Measurements from ENCODE around the gene CYP2C9.
"Not testable (repeated sequence)": the region's sequence is repeated elsewhere in the genome, so short reads cannot be mapped to it uniquely, and the experiment has no call there.

The CYP2C9 gene

DNA sequence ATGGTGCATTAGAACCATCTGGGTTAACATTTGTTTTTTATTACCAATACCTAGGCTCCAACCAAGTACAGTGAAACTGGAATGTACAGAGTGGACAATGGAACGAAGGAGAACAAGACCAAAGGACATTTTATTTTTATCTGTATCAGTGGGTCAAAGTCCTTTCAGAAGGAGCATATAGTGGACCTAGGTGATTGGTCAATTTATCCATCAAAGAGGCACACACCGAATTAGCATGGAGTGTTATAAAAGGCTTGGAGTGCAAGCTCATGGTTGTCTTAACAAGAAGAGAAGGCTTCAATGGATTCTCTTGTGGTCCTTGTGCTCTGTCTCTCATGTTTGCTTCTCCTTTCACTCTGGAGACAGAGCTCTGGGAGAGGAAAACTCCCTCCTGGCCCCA is at the start of gene CYP2C9:
CYP2C9 (plus strand) TSS at position 276 of the 400 bp plus-strand sequence; CDS start at position 301, 25 bp downstream.
- DNase-seq (ENCODE audit: low read depth in 2 of 2) = no peak

DNA sequence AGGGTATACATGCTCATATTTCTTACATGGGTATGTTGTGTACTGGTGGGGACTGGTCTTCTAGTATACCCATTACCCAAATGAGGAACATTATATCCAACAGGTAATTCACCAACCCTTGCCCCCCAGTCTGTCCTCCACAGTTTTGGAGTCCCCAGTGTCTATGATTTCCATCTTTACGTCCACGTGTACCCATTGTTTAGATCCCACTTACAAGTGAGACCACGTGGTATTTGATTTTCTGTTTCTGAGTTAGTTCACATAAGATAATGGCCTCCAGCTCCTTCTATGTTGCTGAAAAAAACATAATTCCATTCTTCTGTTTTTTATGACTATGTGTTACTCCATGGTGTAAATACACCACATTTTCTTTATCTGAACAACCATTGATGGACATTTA is 49.3 kb upstream of the CYP2C9 start:
- no peak for DNase-seq (ENCODE audit: low read depth in 2 of 2)

DNA sequence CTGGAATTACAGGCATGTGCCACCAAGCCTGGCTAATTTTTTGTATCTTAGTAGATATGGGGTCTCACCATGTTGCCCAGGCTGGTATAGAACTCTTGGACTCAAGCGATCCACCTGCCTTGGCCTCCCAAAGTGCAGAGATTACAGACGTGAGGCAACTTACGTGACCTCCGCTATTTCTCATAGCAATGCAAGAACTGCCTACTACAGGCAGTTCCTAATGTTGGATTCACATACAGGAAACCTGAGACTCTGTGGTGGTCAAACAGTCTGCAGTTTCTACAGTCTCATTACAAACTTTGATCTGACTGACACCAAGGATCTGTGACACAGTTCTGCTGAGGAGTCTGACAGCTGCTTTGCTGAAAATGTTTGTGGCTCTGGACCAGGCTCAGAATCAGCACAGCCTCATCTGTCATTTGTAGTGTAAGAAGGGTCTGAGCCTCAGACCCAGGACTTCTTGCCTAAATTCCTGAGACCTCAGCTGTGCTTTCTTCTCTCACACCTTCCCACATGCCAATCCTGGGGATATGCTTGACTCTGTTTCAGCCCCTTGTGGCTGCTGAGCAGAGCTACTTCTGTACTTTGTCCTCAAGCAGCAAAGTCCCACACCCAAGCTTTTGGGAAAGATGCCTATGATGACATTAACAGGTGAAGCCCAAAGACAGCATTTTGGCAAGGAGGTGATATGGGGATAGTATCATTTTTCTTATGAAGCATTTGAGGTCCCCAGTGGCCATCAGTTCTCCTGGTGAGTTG is 48.0 kb upstream of the CYP2C9 start:
- no peak for DNase-seq (ENCODE audit: low read depth in 2 of 2)

DNA sequence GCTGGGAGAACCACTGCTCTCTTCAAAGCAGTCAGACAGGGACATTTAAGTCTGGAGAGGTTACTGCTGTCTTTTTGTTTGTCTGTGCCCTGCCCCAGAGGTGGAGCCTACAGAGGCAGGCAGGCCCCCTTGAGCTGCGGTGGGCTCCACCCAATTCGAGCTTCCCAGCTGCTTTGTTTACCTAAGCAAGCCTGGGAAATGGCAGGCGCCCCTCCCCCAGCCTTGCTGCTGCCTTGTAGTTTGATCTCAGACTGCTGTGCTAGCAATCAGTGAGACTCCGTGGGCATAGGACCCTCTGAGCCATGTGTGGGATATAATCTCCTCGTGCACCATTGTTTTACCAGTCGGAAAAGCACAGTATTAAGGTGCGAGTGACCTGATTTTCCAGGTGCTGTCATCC is 40.0 kb upstream of the CYP2C9 start:
- not testable (repeated sequence) for DNase-seq (ENCODE audit: low read depth in 2 of 2)

DNA sequence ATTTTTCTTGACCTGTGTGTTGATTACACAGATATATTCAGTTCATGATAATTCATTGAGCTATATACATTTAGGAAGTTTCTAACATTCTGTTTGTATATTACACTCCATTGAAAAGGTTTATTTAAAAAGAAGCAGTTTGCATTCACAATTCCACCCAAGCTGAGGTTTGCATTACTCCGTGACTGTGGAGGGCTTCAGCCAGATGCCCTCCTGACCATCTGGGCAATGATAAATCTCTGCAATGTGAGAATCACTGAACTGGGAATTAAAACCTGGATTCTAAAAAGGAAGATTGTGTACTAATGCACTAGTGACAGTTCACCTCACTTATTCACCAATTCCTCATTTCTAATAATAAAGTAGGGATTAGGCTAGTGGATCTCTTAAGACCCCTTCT is 36.4 kb upstream of the CYP2C9 start:
- DNase-seq (ENCODE audit: low read depth in 2 of 2) = no peak

DNA sequence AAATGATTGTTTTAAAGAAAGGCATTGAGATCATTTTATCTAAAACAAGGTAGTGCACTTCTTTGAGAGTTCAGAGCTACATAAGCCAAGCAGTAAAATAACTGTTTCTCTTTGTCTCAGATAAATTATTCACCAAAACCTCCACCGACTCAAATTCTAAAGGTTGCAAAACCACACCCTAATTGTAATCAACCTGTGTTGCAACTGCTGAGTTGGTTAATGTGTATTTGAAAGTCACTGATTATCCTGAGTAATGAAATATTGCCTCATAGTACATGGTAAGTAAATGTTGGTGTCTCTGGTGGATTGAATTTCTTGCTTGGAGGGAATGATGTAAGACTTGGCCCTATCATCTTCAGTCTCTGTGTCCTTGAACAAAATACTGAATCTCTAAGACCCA is 35.9 kb upstream of the CYP2C9 start:
- DNase-seq (ENCODE audit: low read depth in 2 of 2) = no peak

DNA sequence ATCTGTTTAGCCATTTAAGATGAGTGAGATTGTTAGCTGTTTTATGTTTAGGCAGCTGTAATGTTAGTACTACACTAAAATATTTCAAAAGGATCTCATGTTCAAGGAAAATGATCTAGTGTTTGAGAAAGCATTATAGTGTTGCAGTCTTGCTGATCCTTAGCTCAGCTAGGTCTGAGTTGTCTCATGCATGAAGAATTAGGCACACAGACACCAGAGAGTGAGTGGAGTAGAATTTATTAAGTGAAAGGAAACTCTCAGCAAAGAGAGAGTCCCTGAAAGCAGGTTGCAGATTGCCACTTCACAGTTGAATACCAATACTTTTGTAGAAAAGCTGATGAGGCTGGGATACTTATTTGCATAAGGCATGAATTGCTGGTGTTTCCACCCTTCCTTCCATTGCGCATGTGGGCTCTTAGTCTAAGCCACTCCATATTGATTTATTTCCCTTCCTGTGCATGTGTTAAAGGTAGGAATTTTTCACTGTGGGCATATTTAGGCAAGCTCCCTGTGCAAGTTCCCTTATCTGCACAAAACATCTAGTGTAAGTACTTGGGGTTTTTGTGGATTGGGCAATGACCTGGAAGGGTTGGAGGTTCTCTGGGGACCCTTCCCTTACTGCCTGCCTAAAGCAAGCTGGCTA is 33.8 kb upstream of the CYP2C9 start:
- not testable (repeated sequence) for DNase-seq (ENCODE audit: low read depth in 2 of 2)

DNA sequence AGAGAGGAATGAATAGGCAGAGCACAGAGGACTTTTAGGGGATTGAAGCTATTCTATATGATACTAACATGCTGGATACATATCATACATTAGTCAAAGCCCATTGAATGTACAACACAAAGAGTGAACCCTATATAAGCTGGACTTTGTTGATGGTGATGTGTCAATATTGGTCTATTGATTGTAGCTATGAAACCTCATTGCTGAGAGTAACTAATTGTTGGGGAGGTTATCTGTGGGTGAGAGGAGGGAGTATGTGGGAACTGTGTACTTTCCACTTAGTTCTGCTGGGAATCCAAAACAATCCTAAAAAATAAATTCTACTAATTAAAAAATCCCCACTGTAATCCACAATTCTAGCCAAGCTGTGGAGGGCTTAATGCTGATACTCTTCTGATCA is 22.0 kb upstream of the CYP2C9 start:
- no peak for DNase-seq (ENCODE audit: low read depth in 2 of 2)

DNA sequence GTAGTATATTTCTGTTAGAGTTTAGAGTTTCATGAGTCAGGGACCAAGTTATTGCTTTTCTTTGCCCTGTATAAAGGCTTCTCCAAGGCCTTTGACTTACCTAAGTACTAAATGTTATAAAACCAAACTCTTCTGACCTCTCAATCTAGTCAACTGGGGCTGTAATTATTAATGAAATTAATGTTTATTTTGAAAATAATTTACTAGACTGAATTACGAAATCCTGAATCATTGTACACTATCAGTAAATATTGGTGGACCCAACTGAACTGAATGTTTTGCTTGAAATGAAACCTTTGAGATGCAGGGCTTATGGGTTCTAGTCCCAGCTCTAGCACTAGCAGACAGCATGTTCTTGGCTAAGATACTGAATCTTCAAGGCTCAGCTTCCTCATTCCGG is 1.7 kb upstream of the CYP2C9 start:
- no peak for DNase-seq (ENCODE audit: low read depth in 2 of 2)

DNA sequence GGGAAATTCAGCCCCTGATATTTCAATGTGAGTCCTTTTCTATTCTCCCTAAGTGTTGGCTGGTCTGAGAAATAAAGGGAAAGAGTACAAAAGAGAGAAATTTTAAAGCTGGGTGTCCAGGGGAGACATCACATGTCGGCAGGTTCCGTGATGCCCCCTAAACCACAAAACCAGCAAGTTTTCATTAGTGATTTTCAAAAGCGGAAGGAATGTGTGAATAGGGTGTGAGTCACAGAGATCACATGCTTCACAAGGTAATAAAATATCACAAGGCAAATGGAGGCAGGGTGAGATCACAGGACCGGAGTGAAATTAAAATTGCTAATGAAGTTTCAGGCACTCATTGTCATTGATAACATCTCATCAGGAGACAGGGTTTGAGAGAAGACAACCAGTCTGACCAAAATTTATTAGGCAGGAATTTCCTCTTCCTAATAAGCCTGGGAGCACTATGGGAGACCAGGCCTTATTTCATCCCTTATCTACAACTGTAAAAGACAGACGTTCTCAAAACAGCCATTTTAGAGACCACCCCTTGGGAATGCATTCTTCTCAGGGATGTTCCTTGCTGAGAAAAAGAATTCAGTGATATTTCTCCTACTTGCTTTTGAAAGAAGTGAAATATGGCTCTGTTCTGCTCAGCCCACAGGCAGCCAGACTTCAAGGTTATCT is 5.1 kb downstream of the CYP2C9 start:
- not testable (repeated sequence) for DNase-seq (ENCODE audit: low read depth in 2 of 2)

DNA sequence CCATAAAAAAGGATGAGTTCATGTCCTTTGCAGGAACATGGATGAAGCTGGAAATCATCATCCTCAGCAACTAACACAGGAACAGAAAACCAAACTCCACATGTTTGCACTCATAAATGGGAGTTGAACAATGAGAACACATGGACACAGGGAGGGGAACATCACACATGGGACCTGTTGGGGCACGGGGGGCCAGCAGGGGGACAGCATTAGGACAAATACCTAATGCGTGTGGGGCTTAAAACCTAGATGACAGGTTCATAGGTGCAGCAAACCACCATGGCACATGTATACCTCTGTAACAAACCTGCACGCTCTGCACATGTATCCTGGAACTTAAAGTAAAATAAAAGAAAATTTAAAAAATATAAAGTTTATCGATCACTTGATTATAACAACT is 7.7 kb downstream of the CYP2C9 start:
- not testable (repeated sequence) for DNase-seq (ENCODE audit: low read depth in 2 of 2)

DNA sequence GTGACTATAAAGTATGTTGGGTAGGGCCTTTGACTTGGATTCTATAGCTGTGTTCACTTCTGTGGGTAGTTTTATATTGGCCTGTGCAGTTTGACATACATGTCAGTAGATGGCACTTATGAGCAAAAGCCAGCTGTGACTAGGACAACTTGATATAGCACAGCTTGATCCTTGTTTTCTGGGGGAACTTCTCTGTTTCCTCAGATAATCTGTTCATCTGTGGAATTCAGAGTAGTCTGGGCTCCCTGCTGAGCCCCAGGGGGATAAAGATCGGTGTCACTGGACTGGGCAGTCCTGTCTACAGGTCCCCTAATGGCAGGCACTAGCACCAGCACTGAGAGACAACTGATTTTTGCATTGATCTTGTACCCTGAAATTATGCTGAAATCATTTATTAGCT is 25.4 kb downstream of the CYP2C9 start:
- no peak for DNase-seq (ENCODE audit: low read depth in 2 of 2)

DNA sequence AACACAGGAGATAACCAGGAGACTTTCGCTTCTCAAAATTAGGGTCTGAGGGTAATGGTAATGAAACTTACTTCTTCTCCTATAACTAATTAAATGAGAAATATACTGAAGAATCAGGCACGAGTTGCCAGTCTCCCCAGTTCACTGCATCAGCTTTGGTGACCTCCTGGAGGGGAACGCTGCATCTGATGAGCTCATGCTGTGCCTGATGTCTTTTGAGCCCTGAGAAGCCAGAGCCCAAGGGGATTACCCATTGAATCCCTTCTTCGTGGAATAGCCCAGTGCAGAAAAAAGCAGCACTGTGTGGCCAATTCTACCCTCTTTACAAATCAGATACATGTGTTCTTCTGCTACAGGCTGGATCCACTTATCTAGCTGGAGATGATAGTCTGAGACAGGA is 45.1 kb downstream of the CYP2C9 start:
- DNase-seq (ENCODE audit: low read depth in 2 of 2) = no peak

DNA sequence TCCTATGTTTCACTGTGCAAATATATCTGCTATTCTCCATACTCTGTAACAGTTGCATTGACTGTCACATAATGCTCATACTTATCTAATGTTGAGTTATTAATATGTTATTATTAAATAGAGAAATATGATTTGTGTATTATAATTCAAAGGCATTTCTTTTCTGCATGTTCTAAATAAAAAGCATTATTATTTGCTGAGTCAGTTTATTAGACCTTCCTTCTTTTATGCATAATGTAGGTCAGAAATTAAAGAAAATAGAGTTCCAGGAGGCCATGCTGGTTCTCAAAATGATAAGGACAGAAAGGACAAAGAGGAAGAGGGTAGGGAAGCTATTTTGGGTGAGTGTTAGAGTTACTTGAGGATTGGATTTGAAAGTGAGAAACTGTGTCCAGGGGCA is 50.7 kb downstream of the CYP2C9 start:
- no peak for DNase-seq (ENCODE audit: low read depth in 2 of 2)

DNA sequence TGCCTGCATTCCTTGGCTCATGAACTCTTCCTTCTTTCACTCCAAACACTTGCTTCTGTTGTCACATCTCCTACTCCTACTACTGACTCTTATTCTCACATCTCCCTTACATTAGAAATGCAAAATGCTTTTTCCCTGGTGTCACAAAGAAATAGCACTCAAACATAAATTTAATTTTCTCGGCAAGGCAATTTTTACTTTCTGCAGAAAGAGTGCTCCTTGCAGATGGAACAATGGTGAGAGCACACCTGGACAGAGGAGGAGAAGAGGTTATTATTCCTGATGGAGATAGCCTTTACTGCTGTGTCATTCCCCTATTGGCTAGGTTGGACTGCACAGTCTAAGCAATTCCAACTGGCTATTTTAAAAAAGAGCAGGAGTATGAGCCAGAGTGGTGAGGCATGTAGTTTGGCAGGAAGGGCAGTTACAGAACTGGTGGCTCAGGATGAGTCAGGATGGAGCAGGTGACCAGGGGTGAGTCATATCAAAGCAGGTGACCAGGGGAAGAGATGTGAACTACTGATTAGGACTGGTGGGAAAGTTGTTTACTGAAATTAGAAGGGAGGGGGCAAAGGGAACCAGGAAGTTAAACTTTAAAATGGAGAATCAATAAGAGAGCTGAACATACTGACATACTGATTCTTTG is 52.9 kb downstream of the CYP2C9 start:
- no peak for DNase-seq (ENCODE audit: low read depth in 2 of 2)

DNA sequence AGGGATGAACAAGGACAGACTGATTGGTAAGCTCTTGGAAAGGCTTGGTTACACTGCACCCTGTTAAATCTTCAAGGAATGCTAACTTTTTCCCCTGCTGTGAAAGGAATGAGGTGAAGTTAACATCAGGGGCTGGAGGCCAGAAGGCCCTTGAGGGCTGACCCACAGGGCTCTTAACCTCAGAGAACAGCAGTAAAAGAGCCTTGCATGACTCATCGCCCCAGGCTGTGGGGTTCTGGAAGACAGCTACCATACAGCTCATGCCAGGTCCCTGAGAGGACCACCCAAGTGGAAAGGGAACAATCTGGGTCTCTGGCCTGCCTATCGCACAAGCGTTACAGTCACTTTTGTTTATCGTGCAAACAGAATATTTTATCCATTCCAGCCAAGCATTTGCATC is 54.4 kb downstream of the CYP2C9 start:
- DNase-seq (ENCODE audit: low read depth in 2 of 2) = no peak

DNA sequence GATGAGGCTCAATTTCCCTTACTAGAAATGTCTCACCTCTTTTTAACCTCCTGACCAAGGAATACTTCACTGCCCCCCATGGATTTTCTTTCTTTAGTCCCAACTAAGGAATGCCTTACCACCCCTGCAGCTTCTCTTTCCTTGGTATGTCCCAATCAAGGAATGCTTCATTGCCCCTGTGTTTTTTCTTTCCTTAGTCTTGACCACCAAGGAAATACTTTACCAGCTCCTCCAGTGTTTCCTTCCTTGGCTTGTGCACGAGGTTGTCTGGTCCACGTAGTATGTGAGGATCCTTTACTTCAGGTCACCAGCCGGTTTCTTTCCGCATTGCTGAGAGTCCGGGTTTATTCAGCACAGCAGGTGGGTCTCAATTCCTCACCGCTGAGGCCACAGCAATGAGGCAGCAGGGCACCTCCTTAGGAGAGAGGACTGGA is 59.3 kb downstream of the CYP2C9 start:
- DNase-seq (ENCODE audit: low read depth in 2 of 2) = no peak

DNA sequence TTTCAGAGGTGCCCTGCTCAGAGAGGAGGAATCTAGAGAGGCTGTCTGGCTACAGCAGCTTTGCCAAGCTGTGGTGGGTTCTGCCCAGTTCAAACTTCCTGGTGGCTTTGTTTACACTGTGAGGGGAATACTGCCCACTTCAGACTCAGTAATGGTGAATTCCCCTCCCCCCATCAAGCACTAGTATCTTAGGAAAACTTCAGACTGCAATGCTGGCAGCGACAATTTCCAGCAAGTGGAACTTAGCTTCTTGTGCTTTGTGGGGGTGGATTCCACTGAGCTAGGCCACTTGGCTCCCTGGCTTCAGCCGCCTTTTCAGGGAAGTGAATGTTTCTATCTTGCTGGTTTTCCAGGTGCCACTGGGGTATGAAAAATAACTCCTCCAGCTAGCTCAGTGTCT is 88.0 kb downstream of the CYP2C9 start:
- no peak for DNase-seq (ENCODE audit: low read depth in 2 of 2)

DNA sequence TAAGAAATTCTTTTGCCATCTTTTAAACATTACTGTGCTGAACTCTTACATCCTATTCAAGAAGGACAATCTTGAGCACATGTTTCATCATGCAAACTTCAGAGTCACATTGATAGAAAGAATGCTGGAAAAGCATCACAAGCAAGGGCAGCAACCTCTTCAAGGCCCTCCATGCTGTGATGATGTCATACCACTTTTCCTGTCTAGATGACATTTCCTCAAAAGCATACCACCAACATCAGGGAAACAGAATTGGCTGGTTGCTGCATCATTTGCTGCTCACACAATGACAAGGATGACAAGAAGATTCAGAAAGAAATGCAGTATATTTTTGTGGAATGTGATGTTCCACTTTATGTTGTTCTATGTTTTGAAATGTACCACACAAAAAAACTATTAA is 93.2 kb downstream of the CYP2C9 start:
- no peak for DNase-seq (ENCODE audit: low read depth in 2 of 2)

DNA sequence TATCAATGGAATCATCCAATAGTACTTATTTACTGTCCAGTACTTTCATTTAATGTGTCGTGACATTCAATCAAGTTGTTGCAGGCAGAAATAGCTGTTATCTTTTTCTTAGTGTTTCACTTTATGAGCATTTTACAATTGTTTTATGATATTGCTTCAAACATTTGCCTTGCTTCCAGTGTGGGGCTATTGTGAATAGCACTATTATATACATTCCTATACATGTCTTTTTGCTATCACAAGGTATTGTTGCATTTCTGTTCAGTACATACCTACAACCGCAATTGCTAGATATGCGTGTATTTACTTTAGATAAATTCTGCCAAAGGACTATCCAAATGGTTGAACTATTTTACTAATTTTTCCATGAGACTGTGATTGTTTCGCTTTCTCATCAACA is 95.9 kb downstream of the CYP2C9 start:
- DNase-seq (ENCODE audit: low read depth in 2 of 2) = no peak

DNA sequence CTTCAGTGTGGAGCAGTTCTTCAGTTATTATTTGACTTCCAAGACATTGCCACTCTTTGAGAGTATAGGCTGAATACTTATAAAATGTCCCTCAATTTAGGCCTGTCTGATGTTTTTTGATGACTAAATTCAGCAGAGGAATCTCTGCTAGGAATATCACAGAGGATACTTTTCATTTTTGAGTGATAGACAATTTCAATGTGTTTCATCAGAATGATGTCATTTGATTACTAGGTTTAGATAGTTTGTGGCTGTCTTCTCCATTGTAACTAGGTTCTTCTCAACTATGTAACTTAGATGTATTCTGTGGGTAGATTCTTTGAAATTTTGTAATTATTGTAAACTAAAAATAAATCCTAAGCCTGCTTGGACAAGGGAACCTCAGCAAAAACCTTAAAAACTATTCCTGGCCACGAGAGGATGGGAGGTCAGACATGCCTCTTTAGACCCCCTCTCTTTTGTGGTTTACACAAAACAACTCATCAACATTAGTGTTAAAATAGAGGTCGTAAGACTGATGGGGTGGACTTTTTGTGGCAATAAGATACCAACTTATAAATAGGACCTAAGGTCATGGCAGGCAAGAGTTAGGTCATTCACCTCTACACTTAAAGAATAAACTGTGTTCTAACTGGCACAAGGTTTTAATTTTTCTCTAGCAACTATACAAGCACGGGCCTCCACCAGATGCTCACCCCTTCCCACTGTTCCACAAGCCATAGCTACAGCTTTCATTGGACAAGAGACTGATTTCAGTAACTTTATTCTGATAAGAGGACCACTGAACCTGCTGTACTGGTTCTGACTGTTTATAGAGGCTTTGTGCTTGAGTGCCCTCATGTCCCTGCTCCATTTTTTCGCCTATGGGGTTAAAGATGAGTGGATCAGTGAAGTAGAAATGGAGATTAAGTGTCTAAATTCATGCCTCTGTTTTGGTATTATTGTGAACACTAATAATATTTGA is 97.2 kb downstream of the CYP2C9 start:
- no peak for DNase-seq (ENCODE audit: low read depth in 2 of 2)
